ENCODE results near the gene TIGD2. TPM values are rescaled to one million over a fixed set of nuclear protein-coding genes. Genes with fewer than 3 reads are reported as not detected.

TIGD2 gene
- total RNA-seq, 1 donor from 2014 or later: 10.8 TPM

DNA sequence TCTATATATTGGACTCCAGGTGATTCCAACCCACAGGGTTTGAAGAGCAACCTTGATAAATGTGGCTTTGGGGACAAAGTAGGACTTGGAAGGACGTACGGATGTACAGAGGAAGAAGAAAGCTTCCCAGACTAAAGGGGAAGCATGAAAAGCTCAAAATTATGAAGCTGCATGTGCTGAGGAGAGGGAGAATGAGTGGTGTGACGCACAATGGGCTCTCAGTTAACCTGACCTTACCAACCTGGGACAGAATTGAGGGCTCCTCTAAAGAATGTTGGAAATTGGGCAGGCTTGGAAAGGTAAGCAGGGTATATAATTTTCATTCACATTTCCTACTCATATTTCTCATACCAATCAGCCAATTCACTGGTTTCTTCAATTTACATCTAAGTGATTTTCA is 10.5 kb upstream of the TIGD2 start:
- DNase-seq (ENCODE audit: low spot score in 2 of 2, unreplicated experiment in 2 of 2): no peak
- Mint-ChIP-seq H3K36me3 (no peaks in the 10 kb centered on the region), H3K4me3 (no peak overlapping the region), H3K4me1 (no peaks in the 10 kb centered on the region), H3K9me3 (peaks cover 3% of the 10 kb centered on the region), H3K27me3 (ENCODE audit: low read depth) (peaks cover 11% of the 10 kb centered on the region), H3K27ac (no peak overlapping the region)
- TF ChIP-seq, protein P1, sequence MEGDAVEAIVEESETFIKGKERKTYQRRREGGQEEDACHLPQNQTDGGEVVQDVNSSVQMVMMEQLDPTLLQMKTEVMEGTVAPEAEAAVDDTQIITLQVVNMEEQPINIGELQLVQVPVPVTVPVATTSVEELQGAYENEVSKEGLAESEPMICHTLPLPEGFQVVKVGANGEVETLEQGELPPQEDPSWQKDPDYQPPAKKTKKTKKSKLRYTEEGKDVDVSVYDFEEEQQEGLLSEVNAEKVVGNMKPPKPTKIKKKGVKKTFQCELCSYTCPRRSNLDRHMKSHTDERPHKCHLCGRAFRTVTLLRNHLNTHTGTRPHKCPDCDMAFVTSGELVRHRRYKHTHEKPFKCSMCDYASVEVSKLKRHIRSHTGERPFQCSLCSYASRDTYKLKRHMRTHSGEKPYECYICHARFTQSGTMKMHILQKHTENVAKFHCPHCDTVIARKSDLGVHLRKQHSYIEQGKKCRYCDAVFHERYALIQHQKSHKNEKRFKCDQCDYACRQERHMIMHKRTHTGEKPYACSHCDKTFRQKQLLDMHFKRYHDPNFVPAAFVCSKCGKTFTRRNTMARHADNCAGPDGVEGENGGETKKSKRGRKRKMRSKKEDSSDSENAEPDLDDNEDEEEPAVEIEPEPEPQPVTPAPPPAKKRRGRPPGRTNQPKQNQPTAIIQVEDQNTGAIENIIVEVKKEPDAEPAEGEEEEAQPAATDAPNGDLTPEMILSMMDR (IDR thresholded peaks at IDR 0.05; ENCODE audit: unreplicated experiment): no peak

DNA sequence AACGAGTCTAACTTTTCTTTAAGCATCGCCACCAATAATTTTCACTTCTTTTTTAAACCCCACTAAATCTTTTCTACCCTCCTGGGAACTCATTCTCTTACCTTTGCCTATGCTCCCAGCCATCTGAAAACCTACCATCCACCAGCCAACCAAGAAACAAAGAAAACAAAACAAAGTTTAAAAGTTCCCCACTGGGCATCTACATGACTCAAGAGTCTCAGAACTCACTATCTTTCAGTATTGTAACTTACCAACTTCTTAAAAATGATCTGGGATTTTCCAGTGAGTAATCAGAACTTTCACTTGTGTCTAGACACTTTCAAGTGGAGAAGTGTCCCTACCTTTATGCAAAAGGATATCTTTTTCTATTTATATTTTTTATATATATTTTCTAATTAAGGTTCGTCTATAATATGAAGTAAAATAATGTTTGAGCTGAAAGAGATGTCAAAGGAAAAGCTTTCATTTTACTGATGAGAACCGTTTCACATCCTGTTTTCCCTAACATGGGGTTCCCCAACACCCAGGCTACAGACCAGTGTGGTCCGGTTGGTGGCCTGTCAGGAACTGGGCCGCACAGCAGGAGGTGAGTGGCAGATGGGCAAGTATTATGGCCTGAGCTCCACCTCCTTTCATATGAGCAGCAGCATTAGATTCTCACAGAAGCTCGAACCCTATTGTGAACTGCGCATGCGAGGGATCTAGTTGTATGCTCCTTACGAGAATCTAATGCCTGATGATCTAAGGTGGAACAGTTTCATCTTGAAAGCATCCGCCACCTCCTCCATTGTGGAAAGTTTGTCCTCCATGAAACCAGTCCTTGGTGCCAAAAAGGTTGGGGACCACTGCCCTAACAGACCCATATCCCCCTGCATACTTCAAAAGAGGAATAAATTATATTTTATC is 9.8 kb upstream of the TIGD2 start:
- Mint-ChIP-seq H3K9me3 (peaks cover 3% of the 10 kb centered on the region), H3K4me1 (no peaks in the 10 kb centered on the region), H3K36me3 (no peaks in the 10 kb centered on the region), H3K27ac (no peak overlapping the region), H3K4me3 (no peak overlapping the region), H3K27me3 (ENCODE audit: low read depth) (peaks cover 11% of the 10 kb centered on the region)
- TF ChIP-seq, protein P1 (IDR thresholded peaks at IDR 0.05; ENCODE audit: unreplicated experiment): no peak
- DNase-seq (ENCODE audit: low spot score in 2 of 2, unreplicated experiment in 2 of 2): no peak

DNA sequence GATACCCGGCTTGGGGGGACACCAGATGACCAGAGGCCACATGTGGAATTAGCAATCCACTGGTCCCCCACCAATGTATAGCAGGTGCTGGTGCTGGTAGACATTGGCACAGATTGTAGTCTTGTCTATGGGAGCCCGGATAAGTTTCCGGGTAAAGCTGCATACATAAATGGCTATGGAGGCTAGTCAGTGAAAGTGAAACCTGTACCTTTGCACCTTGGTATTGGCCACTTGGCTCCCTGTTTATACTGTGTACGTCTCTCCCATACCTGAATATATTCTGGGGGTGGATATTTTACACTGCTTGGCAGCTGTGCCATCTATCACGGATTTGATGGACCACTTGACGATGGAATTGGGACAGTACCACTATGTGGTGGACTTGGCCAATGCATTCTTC is 5.6 kb upstream of the TIGD2 start:
- Mint-ChIP-seq H3K27ac (no peak overlapping the region), H3K27me3 (ENCODE audit: low read depth) (peaks cover 12% of the 10 kb centered on the region), H3K4me3 (no peak overlapping the region), H3K36me3 (no peaks in the 10 kb centered on the region), H3K9me3 (no peaks in the 10 kb centered on the region), H3K4me1 (peaks cover 12% of the 10 kb centered on the region)
- TF ChIP-seq, protein P1 (IDR thresholded peaks at IDR 0.05; ENCODE audit: unreplicated experiment): no peak
- DNase-seq (ENCODE audit: low spot score in 2 of 2, unreplicated experiment in 2 of 2): no peak

DNA sequence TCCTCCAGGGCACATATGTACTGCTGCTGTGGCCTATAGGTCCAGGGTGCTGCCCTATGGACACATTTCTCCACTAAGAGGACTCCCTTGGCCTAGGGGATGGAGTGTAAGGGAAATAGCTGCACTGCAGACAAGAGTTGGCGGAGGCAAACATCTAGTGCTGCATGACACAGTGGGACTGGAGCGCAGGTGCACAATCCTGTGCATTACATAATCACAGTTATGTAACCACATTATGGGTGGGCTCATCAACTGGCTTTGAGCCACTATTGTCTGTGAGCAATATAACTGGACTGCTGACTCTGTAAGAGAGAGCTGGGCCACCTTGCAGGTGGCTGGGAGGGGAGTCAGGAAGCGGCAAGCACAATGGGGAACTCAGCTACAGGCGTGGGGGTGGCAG is 3.2 kb upstream of the TIGD2 start:
- peaks cover 5% of the 10 kb centered on the region for H3K36me3 Mint-ChIP-seq
- no peaks in the 10 kb centered on the region for H3K9me3 Mint-ChIP-seq
- no peak for DNase-seq (ENCODE audit: low spot score in 2 of 2, unreplicated experiment in 2 of 2)
- H3K4me3 Mint-ChIP-seq: no peak overlapping the region
- peaks cover 24% of the 10 kb centered on the region for H3K4me1 Mint-ChIP-seq
- H3K27ac Mint-ChIP-seq: no peak overlapping the region
- TF ChIP-seq, protein P1 (IDR thresholded peaks at IDR 0.05; ENCODE audit: unreplicated experiment): no peak
- H3K27me3 Mint-ChIP-seq (ENCODE audit: low read depth): peaks cover 12% of the 10 kb centered on the region

DNA sequence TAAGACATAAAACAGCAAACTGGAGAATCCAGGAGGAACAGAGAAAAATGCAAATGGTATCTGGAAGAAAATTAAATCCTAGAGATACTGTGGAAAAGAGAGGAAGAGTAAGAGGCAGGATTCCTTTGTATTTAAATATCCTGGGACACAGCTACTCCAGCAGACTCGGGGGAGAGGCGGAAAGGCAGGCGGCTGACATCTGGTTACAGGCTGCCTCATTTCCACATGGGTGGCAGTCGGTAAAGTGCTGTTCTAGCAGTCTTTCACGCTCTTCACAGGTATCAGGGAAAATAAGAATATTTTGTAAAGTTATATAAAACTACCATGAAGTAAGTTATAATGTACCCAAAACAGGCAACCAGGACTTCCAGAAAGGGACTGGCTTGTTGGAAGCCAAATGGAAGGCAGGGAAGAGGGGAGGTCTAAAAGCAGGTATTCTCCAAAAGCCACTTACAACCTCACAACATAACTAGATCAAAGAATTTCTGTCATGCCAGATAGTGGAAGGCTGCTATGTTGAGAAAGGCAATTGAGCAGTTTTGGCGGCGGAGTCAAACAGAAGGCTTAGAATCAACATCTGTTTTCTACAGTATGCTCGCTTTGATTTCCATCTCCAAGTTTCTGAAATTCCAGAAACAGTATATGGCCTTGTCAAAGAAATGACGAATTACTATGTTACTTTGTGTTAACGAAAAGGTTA is 1.3 kb upstream of the TIGD2 start:
- TF ChIP-seq, protein P1 (IDR thresholded peaks at IDR 0.05; ENCODE audit: unreplicated experiment): no peak
- peaks cover 14% of the 10 kb centered on the region for H3K36me3 Mint-ChIP-seq
- H3K4me3 Mint-ChIP-seq: peak overlapping the region; percentile 77
- peaks cover 26% of the 10 kb centered on the region for H3K4me1 Mint-ChIP-seq
- H3K9me3 Mint-ChIP-seq: no peaks in the 10 kb centered on the region
- peak overlapping the region; percentile 82 for H3K27ac Mint-ChIP-seq
- peaks cover 6% of the 10 kb centered on the region for H3K27me3 Mint-ChIP-seq (ENCODE audit: low read depth)
- DNase-seq (ENCODE audit: low spot score in 2 of 2, unreplicated experiment in 2 of 2): no peak

Data from mesothelial cell of epicardium (in vitro differentiated cells).